DMS153 (cell line): ENCODE results near the gene ANO1.

Experiments
- DNase-seq: peaks from one replicate; lab custom pipeline; 2025; lab: John Stamatoyannopoulos, UW

ANO1 gene

GRCh38 chr11:70164705-70165104 is 86.6 kb downstream of the ANO1 start:
- no peak for DNase-seq

DNA sequence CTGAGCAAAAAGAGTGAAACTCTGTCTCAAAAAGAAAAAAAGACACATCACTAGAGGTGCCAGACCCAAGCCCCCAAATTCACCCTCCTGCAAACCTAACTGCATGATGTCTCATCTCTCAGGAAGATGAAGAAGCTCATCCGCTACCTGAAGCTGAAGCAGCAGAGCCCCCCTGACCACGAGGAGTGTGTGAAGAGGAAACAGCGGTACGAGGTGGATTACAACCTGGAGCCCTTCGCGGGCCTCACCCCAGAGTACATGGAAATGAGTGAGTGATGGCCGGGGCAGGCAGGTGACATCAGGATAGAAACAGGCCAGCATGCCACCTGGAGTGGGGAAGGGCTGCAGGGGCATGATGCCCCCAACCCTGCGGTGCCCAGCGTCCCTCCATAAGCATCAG is 89.0 kb downstream of the ANO1 start:
- no peak for DNase-seq

GRCh38 chr11:70167723-70168404 is 89.7 kb downstream of the ANO1 start:
- no peak for DNase-seq

DNA sequence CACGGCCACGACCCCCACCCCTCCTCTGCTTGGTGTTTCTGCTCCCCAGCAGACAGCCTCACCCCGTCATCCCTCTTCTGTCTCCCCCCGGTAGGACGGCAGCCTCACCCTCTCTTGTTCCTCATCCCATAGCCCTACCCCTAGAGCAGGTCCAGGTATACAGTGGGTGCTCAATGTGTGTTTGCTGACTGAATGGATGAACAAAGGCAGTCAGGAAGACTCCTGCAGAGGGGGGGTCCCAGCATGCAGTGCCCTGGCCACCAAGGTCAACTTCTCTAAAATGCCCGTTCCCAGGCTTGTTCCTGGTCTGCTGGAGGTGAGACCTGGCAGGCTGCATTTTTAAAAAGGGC is 90.3 kb downstream of the ANO1 start:
- no peak for DNase-seq

DNA sequence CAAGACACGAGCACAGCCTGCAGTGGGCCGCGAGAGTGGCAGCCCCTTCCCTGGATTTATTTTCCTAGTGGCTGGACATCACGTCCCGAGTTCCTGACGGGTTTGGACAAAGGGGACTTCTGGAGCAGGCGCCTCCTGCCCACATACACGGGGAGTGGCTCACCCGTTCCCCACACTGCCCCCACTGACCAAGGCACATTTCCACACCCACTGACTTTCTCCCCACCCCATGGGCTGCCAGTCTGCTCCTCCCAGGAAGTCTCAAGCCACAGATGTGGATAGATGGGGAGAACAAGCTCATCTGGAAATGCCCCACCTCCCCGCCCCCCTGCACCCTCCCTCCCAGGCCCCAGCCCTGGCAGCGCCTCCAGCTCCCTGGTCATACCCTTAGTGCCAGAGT is 91.0 kb downstream of the ANO1 start:
- no peak for DNase-seq

DNA sequence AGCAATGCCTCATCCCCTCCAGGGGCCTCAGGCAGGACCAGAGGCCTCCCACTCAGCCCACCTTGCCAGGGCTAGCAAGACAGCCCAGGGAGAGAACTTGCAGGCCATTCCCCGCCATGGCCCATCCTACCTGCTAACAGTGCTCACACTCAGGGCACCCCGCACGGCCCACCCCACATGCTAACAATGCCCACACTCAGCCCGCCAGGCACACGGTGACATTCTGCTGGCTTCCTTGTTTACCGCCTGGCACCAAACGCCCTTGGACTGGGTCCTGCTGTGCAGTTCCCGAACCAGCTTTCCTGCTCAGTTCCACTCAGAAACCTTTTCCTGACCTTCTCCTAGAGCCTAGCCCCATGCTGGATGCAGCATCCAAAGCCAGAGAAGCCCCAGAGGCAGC is 91.5 kb downstream of the ANO1 start:
- no peak for DNase-seq

GRCh38 chr11:70170596-70171210 is 92.6 kb downstream of the ANO1 start:
- no peak for DNase-seq

DNA sequence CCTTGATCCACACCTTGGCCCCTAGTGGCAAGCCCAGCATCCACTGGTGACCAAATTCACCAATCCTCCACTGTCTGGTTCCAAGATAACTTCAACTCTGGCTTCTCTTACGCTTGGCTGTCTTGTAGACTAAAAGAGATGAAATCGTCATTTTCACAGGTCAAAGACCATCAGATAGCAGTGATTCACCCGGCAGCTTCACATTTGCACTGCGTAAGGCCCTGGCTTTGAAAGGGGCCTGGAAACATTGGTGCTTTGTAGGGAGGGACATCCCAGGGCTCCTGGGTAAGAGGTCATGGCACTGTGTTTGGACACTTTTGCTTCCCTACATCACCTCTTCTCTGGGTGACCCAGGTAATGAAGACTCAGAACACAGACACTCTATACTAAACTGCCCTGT is 94.9 kb downstream of the ANO1 start:
- DNase-seq = no peak

DNA sequence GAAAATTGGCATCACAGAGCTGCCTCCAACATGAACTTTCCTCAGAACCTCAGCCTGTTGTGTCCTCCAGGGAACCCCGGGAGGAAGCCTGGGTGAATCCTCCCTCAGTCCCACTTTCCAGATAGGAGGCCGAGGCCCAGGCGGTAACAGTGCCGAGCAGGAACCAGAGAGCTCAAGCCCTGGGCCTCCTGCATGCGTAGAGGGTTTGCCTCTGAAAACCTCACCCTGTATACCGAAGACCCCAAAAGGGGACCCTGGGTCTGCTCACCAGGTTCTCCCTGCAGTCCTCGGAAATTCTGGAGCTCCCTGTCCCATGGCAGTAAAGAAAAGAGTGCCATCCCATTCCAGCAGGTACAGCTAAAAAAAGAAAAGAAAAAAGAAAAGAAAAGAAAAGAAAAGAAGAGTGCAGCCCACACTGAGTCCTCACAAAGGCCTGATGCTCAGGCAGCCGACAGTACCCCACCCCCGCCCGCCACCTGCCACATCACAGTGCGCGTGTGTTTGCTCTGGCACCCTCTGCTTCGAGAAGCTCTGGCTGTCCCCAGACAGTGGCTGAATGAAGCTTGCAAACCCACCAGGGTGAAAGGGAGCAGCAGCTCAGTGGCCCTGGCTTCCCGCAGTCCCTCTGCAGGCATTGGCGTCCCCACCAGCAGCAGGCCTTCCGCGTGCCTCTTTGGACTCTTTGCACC is 96.6 kb downstream of the ANO1 start:
- DNase-seq = peak; percentile 48

DNA sequence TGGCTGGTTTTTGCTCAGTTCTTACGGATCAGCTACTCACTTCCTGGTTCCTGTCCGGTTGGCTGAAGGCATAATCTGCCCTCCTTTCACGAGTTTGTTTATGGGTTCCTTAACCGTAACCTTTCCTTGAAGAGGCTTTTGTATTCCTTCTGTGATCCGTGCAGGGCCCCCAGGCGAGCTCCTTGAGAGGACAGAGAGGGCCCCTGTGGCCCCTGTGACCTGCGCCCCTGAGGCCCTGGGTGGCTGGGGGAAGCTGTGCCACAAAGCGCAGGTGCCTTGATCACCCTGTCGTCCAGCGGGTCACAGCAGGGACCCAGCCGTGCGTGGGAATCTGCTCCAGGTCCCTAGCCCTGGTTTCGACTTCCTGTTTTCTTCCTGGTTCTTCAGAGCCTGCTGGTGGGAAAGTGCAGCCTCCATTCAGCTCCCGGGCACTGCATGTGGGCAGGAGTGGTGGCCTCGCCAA is 97.2 kb downstream of the ANO1 start:
- DNase-seq = no peak

GRCh38 chr11:70176940-70177689 is 99.0 kb downstream of the ANO1 start:
- DNase-seq = no peak

DNA sequence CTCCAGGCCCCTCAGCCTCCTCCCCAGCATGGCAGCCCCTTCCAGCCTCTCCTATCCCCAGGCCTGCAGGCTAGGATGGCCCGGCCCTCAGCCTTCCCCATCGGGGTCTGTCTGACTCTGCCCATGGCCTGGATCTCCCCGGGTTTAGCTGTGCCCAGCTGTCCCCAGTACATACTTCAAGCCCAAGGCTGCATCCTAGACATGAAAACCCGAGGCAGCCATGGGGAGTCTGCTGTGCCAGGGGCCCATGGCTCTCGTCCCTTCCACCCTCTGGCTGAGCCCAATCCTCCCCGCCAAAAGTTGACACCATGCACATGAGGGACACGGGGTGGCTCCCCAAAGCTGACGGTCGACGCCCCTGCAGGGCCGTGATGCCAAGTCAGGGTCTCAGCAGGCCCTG is 102.8 kb downstream of the ANO1 start:
- no peak for DNase-seq

GRCh38 chr11:70182266-70182665 is 104.1 kb downstream of the ANO1 start:
- DNase-seq = no peak

DNA sequence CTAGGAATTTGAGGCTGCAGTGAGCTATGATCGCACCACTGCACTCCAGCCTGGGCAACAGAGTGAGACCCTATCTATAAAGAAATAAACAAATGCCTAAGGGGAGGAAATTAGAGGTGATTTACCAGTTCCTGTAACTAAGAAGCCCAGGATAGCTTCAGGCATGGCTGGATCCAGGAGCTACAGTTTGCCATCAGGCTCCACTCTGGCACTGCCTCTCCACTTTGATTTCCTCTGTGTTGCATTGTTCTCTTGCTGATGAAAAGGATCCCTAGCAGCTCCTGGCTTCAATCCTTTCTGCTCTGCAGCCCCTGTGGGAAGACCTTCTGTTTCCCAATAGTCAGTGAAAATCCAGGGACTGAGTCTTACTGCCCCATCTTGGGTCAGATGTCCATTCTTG is 104.9 kb downstream of the ANO1 start:
- DNase-seq = no peak

DNA sequence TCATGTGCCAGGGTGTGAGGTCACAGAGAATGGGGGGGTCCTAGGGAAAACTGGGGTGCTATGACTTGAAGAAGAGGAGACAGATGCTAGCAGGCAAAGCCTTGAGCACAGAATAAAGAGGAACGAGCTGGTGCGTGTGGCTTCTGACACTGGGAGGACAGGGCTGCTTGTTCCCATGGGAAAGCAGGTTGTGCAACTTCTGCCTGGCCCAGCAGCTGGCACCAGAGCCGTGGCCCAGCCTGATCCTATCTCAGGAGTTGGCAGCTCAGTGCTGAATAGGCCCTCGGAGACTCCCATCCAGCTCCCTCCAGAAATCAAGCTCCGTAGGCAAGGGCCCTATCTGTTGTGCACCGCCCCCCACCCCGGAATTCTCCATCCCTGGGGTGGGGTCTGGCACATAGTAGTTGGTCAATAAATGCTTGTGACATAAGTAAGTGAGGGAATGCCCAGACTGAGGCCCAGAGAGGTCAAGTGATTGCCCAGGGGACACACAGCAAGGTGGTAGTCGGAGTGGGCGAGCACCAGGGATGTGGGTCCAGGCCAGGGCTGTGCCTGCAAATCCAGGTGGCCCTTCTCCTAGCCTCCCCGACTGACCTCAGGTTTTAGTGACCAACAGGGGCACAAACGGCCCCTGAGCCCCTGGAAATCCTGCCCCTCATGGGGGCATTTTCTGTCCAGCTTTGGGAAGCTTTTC is 105.5 kb downstream of the ANO1 start:
- no peak for DNase-seq

DNA sequence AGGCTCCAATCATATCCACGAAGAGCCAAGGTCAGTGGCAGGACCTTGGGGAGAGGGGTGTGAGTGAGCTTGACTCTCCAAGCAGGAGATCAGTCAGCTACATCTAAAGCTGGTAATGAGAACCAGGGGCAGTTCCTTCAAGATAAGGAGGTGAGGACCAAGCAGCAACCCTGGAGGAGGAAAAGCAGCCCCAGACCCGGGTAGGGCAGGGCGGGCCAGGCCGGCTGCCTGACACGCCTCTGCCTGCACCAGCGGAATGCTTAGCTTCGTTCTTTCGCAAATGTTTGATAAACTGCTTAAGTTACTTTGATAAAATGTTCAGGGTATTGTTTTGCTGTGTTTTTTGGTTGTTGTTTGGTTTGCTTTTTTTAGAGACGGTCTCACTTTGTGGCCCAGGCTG is 106.3 kb downstream of the ANO1 start:
- DNase-seq = no peak

GRCh38 chr11:70185348-70186055 is 107.4 kb downstream of the ANO1 start:
- DNase-seq = no peak

DNA sequence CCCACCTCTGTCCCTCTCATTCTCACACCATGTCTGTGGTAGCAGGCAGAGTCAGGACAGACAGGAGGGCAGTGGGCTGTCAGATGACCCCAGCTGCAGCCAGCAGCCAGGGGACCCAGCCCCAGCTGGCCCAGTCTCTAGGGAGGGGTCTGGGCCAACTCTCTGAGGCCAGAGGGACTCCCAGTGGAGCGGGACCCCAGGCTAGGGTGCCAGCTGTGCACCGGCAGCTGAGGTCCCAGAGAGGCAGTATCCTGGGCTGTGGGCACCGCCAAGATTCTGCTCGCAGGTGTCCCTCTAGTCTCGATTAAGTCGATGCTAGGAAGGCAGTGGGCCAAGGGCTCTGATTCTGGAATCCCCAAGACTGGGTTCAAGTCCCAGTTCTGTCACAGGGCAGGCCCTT is 108.3 kb downstream of the ANO1 start:
- DNase-seq = no peak

DNA sequence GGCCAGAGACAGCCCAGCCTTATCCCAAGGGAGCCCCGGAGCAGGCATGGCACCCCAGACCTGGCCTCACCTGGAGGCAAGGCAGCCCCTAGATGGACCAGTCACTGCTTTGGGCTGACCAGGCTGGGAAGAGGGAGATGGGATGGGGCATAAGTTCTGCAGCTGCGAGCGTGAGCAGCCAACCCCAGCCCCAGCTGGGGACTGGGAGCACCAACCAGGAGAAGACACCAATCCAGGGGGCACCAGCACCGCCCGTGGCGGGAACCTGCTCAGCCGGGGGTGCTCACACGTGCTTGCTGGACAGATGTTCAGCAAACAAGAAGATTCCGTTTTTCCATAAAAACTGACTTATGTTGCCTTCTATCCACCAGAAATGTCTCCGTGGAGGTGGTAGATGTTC is 108.8 kb downstream of the ANO1 start:
- DNase-seq = no peak

- no peak for DNase-seq
These were observed 109.7 kb downstream of the ANO1 start for GRCh38 chr11:70187771-70188170.

DNA sequence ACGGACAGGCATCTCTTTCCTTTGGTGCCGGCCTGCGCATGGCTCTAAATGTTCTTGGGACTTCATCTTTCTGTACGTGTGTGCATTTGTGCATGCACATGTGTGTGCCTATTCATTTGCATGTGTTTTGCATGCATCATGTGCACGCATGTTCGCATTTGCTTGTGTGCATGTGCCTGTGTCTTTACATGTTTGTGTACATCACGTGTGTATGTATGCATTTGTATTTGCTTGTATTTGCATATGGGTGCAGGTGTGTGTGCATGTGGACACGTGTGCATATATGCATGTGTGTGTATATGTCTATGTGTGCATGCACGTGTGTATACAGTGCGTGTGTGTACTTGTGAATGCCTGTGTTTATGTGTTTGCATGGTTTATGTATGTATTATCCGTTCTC is 111.5 kb downstream of the ANO1 start:
- DNase-seq = no peak
